ENCODE results near the gene YY2.
"Not testable (repeated sequence)": the region's sequence is repeated elsewhere in the genome, so short reads cannot be mapped to it uniquely, and the experiment has no call there.

The YY2 gene

DNA sequence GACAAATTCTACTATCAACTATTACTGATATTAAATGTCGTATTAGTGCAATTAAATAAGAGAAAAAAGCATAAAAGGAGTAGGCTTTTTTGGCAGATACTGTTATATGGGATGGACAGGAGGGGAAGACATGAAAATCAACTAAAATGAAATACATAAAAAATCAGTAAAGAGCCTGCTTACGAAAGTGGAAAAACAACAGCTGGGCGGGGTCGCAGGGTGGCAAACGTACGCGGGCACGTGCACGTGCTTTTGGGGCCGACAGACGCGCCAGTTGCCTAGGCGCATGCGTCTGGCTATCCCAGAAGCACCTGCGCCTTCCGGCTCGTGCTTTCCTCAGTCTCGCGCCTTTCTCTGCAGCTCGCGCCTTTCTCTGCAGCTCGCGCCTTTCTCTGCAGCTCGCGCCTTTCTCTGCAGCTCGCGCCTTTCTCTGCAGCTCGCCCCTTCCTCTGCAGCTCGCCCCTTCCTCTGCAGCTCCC is at the start of gene YY2:
YY2 (plus strand) TSS at position 51 of the 479 bp plus-strand sequence. CDS start 498 bp downstream, outside the sequence.
- no peak for DNase-seq (ENCODE audit: low spot score)

DNA sequence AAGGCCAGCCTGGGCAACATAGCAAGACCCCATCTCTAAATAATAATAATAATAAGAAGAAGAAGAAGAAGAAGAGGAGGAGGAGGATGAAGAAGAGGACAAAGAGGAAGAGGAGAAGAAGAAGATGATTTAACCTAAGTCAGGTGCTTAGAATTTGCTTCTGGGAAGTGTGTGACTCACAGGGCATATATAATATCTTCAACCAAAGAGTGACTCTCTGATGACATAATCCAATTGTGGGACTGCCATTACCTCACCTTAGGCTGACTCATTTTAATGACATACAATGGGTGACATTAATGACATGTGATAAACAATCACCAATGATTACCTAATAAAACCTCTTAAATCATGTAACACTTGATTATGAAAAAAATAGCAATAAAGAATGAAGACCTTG is 49.1 kb upstream of the YY2 start:
- peak; percentile 65 for DNase-seq (ENCODE audit: low spot score)

DNA sequence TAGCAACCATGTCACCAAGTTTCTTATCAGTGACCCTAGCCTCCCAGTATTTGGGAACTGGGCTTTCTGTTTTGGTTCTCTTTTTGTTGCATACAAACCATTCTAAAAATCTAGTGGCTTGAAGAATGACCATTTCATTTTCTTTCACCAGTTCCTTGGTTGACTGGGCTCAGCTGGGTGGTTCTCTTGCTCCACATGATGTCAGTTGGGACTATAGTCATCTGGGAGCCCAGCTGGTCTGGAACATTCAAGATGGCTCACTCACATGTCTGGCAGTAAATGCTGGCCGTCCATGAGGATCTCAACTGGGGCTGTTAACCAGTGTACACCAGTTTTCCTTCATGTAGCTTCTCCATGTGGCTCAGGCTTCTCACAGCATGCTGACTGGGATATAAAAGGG is 44.0 kb upstream of the YY2 start:
- DNase-seq (ENCODE audit: low spot score), result no peak

DNA sequence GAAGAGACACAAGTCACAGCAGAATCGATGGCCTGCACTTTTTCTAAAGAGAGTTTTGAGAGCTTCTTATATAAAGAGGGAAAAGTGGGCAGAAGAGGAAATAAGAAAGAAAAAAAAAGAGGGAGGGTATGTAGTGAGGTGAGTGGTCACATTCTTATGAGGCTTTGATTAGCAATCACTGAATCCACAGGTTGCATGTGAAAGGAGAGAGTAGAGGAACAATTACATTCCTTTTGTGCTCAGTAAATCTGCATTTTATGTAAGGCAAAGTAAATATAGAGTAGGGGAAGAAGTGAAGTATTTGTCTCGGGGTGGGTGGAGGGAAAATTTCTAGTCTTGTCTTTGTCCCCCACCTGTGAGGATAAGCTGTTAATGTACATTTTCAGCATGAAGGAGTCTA is 43.2 kb upstream of the YY2 start:
- no peak for DNase-seq (ENCODE audit: low spot score)

- DNase-seq (ENCODE audit: low spot score), result no peak
Observed at GRCh38 chrX:21813612-21814368, 42.0 kb upstream of the YY2 start.

- no peak for DNase-seq (ENCODE audit: low spot score)
Observed at GRCh38 chrX:21816136-21816535, 39.7 kb upstream of the YY2 start.

- not testable (repeated sequence) for DNase-seq (ENCODE audit: low spot score)
Observed at GRCh38 chrX:21820170-21820569, 35.6 kb upstream of the YY2 start.

DNA sequence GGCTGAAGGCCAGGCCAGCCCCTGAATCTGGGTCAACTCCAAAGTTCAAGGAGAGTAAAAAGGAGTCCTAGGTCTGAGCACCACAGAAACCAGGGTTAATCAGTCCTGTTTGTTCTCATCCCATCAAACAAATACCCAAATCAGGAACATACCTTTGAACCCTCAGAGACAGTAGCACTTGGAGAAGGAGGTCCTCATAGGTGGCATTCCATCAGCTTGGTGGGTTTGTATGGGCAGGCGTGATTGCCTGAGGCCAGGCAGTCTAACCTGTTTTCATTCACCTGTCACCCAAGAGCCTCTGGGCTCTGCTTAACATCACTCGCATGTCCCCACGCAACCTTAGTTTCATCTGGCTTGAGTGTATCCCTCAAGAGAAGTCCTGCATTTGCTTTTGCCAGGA is 33.9 kb upstream of the YY2 start:
- DNase-seq (ENCODE audit: low spot score), result no peak

DNA sequence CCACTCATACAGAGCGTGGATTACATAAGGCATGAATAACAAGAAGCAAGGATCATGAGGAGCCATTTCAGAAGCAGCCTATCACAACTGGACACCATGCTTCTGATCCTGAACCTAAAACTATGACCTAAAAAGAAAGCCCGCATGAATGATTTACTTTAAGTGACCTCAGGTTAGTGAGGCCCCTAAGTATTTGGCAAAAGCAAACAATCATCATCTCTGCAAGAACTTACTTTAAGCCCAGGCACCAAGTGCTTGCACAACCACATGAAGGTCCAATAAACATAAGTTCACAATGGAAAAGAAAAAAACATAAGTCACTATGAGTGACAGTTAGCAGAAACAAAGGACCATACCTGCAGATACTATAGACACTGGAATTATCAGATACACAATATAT is 24.3 kb upstream of the YY2 start:
- DNase-seq (ENCODE audit: low spot score), result no peak

GRCh38 chrX:21837056-21837455 is 18.7 kb upstream of the YY2 start:
- DNase-seq (ENCODE audit: low spot score), result no peak

- peak; percentile 40 for DNase-seq (ENCODE audit: low spot score)
Observed at GRCh38 chrX:21838937-21839333, 16.9 kb upstream of the YY2 start.

DNA sequence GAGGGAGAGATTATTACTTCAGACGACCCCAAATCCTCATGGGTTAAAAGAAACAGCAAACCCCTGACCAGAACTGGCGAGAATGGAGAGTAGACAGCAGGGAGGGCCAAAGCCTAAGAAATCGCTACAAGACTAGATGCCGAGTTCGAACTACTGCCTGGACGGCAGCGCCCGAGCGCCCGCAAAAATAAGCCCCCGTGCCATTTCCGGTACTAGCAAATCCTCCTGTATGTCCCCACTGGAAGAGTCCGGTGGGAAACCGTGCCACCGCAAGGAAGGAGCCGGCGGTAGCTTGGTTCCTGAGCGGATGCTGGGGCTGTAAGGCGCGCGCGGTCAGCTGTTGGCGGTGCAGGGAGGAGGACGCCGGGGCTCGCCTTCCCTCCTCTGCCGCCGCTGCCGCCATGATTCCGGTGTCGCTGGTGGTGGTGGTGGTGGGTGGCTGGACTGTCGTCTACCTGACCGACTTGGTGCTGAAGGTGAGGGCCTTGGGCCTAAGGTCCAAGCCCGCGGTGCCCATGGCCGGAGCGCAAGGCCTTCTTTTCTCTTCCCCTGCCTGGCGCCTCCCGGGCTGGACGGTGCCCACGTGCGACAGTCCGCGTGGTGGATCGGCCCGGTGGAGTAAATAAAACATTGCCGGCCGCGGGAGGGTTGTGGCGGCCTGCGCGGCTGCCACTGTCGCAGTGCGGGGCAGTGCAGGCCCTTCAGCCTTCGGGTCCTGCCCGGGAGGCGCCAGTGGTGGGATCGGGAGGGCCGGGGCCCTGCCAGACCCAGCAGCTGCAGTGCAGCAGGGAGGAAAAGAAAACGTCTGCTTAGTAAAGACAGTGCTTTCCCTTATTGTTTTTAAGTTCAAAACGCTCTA is 16.2 kb upstream of the YY2 start, which contains the start of gene MBTPS2:
MBTPS2 (plus strand) TSS at position 284 of the 859 bp plus-strand sequence; CDS start at position 402, 118 bp downstream.
- peak; percentile 91 for DNase-seq (ENCODE audit: low spot score)

GRCh38 chrX:21840193-21840545 is 15.6 kb upstream of the YY2 start:
- DNase-seq (ENCODE audit: low spot score), result peak; percentile 30

DNA sequence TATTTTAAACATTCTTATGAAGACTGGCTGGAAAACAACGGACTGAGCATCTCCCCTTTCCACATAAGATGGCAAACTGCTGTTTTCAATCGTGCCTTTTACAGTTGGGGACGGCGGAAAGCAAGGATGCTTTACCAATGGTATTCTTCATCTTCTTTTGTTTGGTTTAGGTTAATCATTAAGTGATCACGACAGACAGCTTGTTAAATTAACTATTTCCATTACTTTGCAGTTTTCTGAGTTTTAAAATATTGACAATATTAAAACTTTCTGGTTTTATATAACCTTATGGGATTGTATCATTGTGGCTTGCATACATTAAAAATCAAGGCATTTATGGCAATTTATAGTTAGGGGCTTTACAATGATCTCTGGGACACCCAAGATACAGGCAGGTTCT is 12.6 kb upstream of the YY2 start:
- DNase-seq (ENCODE audit: low spot score), result no peak

GRCh38 chrX:21845096-21845495 is 10.7 kb upstream of the YY2 start:
- no peak for DNase-seq (ENCODE audit: low spot score)

DNA sequence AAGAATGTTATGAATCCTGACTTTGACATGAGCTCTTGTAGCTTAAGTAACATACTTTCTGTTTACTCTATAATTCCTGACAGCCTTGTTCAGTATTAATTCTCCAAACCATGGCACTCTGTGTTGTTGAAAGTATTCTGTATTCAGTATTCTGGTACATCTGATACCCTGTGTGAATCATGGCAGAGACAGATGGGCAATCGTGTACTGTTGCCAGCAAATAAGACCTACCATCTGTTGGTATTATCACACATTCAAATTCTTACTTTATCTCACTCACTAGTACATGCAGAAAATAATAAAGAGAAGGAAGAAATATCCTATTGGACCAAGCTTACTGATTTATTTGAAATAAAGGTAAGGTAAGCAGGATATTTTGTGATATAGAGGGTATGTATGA is 8.4 kb upstream of the YY2 start:
- no peak for DNase-seq (ENCODE audit: low spot score)

DNA sequence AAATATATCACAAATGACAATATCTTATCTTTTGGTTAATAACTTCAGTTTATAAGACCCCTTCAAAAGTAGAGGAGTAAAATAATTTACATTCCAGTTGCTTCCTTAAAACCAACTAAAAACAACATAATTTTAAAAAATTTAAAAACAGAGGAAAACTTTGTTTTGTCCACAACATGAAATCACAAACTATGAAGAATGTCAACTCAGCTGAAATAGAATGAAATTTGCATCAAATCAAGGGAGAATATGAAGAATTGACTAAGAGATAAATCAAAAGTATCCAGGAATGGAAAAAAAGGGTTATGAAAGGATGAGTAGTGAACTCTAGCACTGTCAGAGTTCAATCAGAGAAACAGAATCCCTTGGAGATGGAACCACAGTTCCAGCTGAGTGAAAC is 2.2 kb upstream of the YY2 start:
- DNase-seq (ENCODE audit: low spot score), result no peak

- DNase-seq (ENCODE audit: low spot score), result no peak
Observed at GRCh38 chrX:21856504-21856903, 717 bp downstream of the YY2 start.

DNA sequence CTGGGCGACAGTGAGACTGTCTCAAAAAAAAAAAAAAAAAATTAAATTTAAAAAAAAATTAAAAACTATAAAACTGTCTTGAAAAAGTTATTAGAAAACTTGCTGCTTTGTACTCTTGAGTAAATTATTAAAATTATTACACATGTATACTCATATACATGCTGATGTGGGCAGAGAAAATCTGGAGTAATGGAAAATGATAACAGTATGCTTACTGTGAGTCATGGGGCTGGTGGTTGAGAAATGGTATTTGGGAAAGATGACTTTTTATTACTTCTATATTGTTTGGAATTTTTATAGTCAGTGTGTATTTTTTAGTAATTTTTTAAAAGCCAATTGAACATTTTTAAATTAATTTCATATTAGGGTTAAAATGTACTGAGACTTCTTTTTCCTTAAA is 7.5 kb downstream of the YY2 start:
- no peak for DNase-seq (ENCODE audit: low spot score)

DNA sequence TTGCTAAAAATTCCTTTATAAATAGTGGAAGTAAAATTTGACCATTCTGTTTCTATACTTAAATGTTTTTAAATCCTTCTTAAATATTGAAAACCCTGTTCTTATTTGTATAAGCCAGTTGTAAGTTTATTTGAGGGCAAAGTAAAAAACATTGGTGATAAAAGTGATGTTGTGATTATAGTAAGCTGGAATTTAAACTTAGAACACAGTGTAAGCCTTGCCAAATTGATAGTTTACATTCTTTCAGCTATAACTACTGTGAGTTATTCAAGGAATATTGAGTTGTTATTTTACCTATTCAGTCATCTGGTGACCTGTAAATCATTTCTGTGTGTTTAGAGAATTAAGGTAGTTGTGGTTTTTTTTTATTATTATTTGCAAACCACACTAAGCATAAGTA is 9.6 kb downstream of the YY2 start:
- no peak for DNase-seq (ENCODE audit: low spot score)

DNA sequence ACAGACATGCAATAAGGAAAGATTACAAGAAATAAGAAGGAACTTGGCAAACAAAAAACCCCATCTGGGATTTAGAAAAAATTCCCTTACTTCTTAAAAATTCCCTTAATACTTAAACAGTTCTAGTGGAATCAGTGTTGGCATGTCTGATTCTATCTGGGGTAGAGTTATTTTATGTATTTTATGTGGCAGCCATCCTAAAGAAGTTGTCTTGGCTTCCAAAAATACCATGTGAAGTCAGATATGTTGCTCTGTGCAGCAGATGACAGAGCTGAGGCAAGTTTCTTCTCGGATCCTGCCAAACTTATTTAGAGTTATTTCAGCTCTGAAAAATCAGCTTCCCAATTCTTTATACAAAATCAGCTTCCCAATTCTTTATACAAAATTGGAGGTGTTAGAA is 14.7 kb downstream of the YY2 start:
- no peak for DNase-seq (ENCODE audit: low spot score)

DNA sequence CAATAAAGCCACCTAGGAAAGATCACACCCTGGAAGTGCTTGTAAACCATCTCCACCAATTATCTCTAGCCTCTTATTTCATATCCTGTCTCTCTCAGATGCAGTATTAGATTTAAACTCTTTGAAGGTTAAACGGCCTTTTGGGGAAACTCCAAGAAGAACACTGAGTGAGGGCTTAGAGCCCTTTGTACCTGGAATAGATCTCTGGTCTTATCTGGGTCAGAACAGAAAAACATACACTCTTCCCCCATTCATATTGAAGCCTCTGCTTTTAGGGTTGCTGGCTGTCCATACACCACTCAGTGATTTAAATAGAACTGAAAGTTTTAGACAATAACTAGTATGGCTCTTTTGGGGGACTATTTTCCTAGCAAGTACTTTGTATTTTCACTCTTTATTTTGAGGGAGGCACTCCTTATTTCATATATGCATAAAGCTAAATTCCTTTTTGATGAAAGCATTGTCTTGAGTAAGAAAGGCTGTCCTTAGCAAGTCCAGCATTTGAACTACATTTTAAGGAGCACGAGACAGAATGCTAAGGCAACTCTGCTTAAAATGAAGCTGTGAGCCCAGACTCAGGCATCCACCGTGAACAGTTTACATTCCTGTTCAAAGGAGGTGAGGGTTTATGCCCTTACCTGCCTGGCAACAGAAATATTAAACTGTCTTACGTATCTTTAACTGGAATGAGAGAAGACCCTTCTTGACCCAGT is 17.4 kb downstream of the YY2 start:
- DNase-seq (ENCODE audit: low spot score), result no peak

DNA sequence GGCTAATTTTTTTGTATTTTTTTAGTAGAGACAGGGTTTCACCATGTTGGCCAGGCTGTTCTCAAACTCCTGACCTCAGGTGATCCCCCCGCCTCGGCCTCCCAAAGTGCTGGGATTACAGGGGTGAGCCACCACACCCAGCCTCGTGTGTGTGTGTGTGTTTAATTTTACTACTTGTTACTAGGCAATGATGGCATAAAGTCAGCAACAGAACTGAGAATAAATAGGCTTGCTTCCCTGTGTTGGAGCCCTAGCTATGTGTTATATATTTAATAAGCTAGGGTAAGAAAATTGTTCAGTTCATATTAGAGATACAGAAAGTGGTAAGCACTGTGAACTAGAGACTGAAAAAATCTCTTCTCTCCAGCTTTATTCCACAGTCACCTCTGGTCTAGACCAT is 18.4 kb downstream of the YY2 start:
- not testable (repeated sequence) for DNase-seq (ENCODE audit: low spot score)
